Measurements from ENCODE around the gene ACOX1. TPM values are rescaled to one million over a fixed set of nuclear protein-coding genes. Genes with fewer than 3 reads are reported as not detected.

ACOX1 gene
- polyA plus RNA-seq, 3 donors = 21.6 to 49.7 (median 49.2) TPM

- no peak overlapping the region for H3K9ac ChIP-seq (ENCODE audit: insufficient read depth, low read length, poor library complexity, severe bottlenecking)
- no peak for TF ChIP-seq CTCF (IDR thresholded peaks at IDR 0.05)
- no peak overlapping the region for H2AFZ ChIP-seq (ENCODE audit: insufficient read depth, low read depth, low read length, poor library complexity, severe bottlenecking)
- Mint-ChIP-seq H3K4me3 (no peak overlapping the region), H3K9me3 (peaks cover 0 to 1% (median 0%) of the 10 kb centered on the region in 7 donors), H3K27me3 (ENCODE audit: low read depth in 3 of 3) (peaks cover 1 to 3% (median 2%) of the 10 kb centered on the region in 3 donors), H3K36me3 (peaks cover 19 to 32% of the 10 kb centered on the region in 2 donors), H3K27ac (no peak overlapping the region), H3K4me1 (no peaks in the 10 kb centered on the region)
- H3K79me2 ChIP-seq (ENCODE audit: insufficient read depth, low read length) = no peaks in the 10 kb centered on the region
- intact Hi-C loops (cut with micrococcal nuclease) = no loop called here
- H3K4me1 ChIP-seq (ENCODE audit: control insufficient read depth in 1 of 2, insufficient read depth in 2 of 2, low read length in 2 of 2) = no peaks in the 10 kb centered on the region
- H3K4me3 ChIP-seq (replicated peaks in 1 of 3; ENCODE audit: low read depth in 2 of 3, low read length in 3 of 3) = no peak overlapping the region
- H3K9me3 ChIP-seq (replicated peaks in 1 of 2; ENCODE audit: control insufficient read depth in 1 of 2, insufficient read depth in 1 of 2, low read length in 2 of 2) = no peaks in the 10 kb centered on the region
- H4K20me1 ChIP-seq (ENCODE audit: insufficient read depth, low read length) = no peaks in the 10 kb centered on the region
- no peak overlapping the region for H3K4me2 ChIP-seq (replicated peaks; ENCODE audit: extremely low read depth, low read length, poor library complexity, severe bottlenecking)
- peaks cover 5 to 26% of the 10 kb centered on the region in 2 donors for H3K36me3 ChIP-seq (replicated peaks in 1 of 2; ENCODE audit: control insufficient read depth in 1 of 2, insufficient read depth in 2 of 2, low read length in 2 of 2)
- 96% methylated on average over 37 of the region's 39 CpGs for WGBS (ENCODE audit: insufficient coverage)
- DNase-seq = no peak
- H3K27ac ChIP-seq (ENCODE audit: low read depth in 1 of 2, low read length in 2 of 2) = no peak overlapping the region
- no peaks in the 10 kb centered on the region for H3K27me3 ChIP-seq (ENCODE audit: control insufficient read depth in 2 of 2, insufficient read depth in 2 of 2, low read length in 2 of 2)
Observed at GRCh38 chr17:76007131-76007849, 28.3 kb upstream of the ACOX1 start.

- Mint-ChIP-seq H3K36me3 (peaks cover 25 to 45% of the 10 kb centered on the region in 2 donors), H3K9me3 (peaks cover 0 to 1% (median 0%) of the 10 kb centered on the region in 7 donors), H3K4me1 (no peaks in the 10 kb centered on the region), H3K27ac (peak overlapping the region in 2 of 7 donors; percentile 27 to 33), H3K4me3 (no peak overlapping the region), H3K27me3 (ENCODE audit: low read depth in 3 of 3) (peaks cover 1 to 3% (median 2%) of the 10 kb centered on the region in 3 donors)
- peak; percentile 90 for TF ChIP-seq CTCF (IDR thresholded peaks at IDR 0.05)
- 60% methylated on average over 16 of the region's 16 CpGs for WGBS (ENCODE audit: insufficient coverage)
- Histone ChIP-seq H3K36me3 (replicated peaks in 1 of 2; ENCODE audit: control insufficient read depth in 1 of 2, insufficient read depth in 2 of 2, low read length in 2 of 2) (peaks cover 5 to 35% of the 10 kb centered on the region in 2 donors), H3K9ac (ENCODE audit: insufficient read depth, low read length, poor library complexity, severe bottlenecking) (no peak overlapping the region), H2AFZ (ENCODE audit: insufficient read depth, low read depth, low read length, poor library complexity, severe bottlenecking) (no peak overlapping the region), H3K4me3 (replicated peaks in 1 of 3; ENCODE audit: low read depth in 2 of 3, low read length in 3 of 3) (no peak overlapping the region), H3K9me3 (replicated peaks in 1 of 2; ENCODE audit: control insufficient read depth in 1 of 2, insufficient read depth in 1 of 2, low read length in 2 of 2) (no peaks in the 10 kb centered on the region), H3K27ac (ENCODE audit: low read depth in 1 of 2, low read length in 2 of 2) (no peak overlapping the region), H4K20me1 (ENCODE audit: insufficient read depth, low read length) (no peaks in the 10 kb centered on the region), H3K27me3 (ENCODE audit: control insufficient read depth in 2 of 2, insufficient read depth in 2 of 2, low read length in 2 of 2) (no peaks in the 10 kb centered on the region), H3K79me2 (ENCODE audit: insufficient read depth, low read length) (no peaks in the 10 kb centered on the region), H3K4me2 (replicated peaks; ENCODE audit: extremely low read depth, low read length, poor library complexity, severe bottlenecking) (no peak overlapping the region), H3K4me1 (ENCODE audit: control insufficient read depth in 1 of 2, insufficient read depth in 2 of 2, low read length in 2 of 2) (no peaks in the 10 kb centered on the region)
- peak; percentile 54 to 67 (median 63) for DNase-seq
- intact Hi-C loops (cut with micrococcal nuclease) = loop anchor here (1.0 to 2.0 kb wide), 2 partner anchors 100 to 101 kb away; partner anchors contain the start of gene MRPL38 (in 1 of the 2)
Observed at GRCh38 chr17:76005263-76006149, 26.5 kb upstream of the ACOX1 start.
